IPS-11a (cell line): ENCODE results near the gene KCTD14.
"Not testable (repeated sequence)": the region's sequence is repeated elsewhere in the genome, so short reads cannot be mapped to it uniquely, and the experiment has no call there.

ENCODE experiments used
- H3K4me3 ChIP-seq: one replicate; pipeline ENCODE4 v1.5.1; 2013; ENCODE audit warnings: low read depth, low read length, control low read depth

Gene KCTD14, protein sequence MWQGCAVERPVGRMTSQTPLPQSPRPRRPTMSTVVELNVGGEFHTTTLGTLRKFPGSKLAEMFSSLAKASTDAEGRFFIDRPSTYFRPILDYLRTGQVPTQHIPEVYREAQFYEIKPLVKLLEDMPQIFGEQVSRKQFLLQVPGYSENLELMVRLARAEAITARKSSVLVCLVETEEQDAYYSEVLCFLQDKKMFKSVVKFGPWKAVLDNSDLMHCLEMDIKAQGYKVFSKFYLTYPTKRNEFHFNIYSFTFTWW

DNA sequence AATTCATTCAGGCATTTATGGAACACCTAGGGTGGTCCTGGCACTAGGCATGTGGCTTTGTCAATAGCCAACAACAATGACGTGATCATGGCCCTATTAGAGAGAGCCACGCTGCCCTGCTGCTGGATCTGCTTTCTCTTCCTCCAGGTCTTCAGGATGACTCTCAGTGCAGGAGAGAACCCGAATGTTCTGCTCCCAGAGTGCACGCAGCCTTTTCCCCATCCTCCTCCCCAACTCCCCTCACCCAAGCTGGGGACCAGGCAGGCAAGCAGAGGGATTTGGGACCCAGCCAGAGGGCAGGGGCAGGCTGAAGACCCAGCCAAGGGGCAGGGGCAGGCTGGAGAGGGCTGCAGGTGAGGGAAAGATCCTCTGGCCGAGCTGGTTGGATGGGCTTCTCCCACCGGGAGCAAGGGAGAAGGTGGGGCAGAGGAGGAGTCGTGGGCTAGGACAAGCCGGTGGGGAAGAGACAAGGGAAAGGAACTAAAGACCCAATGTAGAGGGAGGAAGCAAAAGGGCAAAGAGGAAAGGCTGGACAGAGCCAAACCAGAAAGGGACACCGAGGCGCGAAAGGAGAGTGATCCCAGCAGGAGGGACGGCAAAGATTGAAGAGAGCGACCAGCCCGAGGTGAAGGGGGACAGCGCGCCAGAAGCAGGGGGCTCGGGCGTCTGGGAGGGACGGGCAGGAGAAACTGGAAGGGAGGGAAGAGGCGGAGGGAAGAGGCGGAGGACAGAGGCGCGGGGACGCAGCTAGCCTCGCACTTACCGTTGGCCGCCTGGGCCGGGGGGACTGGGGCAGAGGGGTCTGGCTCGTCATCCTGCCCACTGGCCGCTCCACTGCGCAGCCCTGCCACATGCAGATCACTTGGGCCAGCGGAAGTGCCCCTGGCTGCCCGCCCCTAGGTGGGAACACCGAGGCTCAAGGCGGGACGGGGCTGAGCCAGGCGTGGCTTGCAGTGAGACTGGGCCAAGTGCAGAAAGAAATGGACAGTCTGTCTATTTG is at the start of gene KCTD14:
KCTD14 (minus strand) TSS at position 880 of the 1,000 bp plus-strand sequence; CDS start at position 853, 27 bp downstream.
- H3K4me3 ChIP-seq: peak within 1 kb of the TSS; percentile 39

DNA sequence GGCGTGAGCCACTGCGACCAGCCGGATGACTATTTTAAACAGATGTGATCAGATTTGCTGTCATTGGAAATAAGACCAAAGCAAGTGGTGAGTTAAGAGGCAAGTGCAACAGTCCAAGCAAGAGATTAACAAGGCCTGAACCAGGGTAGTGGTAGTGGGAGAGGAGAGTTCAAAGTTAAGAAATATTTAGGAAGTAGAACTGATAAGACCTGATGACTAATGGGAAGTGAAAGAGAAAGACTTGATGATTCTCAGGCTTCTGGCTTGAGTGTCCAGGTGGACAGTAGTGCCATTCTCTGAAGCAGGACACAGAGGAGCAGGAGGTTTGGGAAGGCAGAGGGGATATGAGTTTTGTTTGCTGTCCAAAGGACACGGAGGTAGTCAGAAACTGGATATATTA is 49.4 kb upstream of the KCTD14 start:
- no peak overlapping the region for H3K4me3 ChIP-seq

DNA sequence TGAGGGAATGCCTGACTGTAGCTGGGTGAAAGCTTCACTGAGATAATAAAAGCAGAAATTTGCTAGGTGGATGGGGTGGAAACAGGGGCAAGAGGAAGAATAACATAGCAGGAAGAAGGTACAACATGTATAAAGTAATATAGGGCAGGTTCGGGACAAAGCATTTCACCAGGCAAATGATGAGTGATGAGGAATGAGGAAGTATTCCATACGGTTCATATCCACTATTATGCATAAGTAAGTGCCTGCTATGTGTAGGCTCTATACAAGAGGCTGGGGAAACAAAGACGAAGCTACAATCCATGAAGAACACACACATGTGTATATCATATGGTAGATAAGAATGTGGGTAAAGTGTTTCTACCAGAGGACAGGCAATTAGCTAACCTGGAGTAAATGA is 48.6 kb upstream of the KCTD14 start:
- H3K4me3 ChIP-seq: no peak overlapping the region

DNA sequence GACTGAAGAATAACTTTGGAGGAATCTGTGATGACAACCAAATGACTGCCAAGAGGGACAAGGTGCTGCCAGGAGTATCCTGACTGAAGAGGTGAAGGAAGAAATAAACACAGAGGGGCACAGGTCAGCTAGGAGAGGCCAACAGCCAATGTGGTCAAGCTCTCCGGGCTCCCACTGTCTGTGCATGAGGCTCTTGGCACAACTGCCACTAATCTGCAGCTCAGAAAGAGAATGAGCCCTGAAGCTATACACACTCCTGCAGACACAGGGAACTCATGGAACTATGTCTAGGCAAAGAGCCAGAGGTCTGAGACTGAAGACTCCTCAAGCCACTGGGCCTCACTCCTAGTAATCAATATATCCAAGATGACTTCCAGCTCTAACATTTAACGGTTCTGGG is 47.5 kb upstream of the KCTD14 start:
- H3K4me3 ChIP-seq: no peak overlapping the region

DNA sequence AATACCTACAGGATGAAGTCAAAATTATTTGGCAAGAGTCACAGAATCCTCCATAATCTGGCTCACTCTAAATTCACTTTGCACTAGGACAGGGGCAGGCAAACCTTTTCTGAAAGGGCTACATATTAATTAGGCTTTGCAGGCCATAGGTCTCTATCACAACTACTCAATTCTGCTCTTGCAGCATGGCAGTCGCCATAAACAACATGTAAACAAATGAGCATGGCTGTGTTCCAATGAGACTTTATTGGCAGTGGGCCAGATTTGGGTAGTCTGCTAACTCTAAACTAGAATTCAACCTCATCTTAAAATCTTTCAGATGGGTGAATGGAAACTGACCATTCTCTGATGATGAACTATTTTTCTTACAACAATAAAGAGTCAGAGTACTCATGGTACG is 46.4 kb upstream of the KCTD14 start:
- no peak overlapping the region for H3K4me3 ChIP-seq

DNA sequence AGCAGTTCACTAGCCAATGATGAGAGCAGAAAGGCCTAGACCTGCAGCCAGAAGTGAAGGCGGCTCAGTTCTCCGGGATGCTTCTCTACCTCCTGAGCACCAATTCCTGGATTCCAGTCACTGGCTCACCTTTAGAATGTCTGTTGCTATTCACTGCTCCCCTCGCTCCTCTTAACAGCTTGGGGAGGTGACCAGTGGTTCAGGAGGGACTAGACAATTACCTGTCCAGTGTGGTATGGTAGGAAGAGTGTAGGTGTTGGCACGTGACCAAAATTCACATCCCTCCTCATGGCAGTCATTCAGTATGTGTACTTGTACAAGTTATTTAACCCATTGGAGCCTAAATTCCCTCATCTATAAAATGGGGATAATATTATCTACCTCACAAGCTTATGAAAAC is 44.6 kb upstream of the KCTD14 start:
- no peak overlapping the region for H3K4me3 ChIP-seq

DNA sequence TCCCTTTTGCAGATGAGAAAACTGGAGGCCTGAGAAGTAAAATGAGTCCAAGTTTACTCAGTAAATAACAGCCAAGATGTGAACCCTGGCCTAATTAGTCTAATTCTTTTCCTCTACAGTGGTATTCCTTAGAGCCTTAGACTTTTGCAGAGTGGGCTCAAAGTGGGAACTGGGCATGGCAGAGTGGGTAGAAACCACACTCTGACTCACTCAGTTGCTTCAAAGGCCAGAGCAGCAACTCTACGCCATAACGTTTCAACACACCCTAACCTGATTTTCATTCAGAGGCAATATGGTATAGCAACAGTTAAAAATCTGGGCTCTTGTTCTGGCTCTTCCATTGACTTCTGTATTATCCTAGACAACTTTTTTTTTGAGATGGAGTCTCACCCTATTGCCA is 43.4 kb upstream of the KCTD14 start:
- no peak overlapping the region for H3K4me3 ChIP-seq

DNA sequence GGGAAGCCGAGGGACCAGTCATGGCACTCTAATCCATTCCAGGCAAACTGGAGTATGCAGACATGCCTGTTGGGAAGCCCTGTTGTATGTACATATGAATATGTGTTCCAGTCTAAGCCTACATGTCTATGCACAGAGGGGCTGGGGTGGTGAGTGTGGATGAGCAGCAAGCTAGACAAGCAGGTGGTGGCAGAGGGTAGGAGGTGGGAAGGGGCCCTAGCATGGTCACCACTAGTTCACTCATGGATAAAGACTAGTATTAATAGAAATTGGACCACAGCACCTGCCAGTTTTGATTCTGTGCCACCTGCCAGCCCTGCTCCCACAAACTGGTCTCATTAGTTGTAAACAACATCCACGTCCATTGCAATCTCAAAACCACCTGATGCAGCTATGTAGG is 42.1 kb upstream of the KCTD14 start:
- no peak overlapping the region for H3K4me3 ChIP-seq

DNA sequence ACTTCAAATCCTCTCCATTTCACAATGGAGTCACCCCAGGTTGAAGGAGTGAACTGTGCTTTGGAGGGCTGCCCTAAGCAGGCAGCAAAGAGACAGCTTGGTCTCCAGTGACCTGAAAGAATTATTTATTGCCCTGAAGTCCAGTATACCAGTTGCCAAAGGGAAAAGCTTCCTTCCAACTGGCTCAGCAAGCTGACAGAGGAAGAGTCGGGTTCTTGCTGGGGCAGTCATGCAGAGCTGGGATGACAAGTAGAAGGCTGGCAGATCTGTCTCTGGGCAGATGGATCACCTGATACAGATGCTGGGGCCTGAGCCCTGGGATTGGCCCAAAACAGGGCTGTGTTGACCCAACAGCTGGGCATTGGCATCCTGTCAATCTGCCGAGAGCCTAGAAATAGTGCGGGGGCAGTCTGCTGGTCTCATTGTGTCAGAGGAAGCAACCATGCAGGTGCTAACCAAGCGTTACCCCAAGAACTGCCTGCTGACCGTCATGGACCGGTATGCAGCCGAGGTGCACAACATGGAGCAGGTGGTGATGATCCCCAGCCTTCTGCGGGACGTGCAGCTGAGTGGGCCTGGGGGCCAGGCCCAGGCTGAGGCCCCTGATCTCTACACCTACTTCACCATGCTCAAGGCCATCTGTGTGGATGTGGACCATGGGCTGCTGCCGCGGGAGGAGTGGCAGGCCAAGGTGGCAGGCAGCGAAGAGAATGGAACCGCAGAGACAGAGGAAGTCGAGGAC is 40.5 kb upstream of the KCTD14 start, which contains the start of gene THRSP:
THRSP (plus strand) TSS at position 422 of the 742 bp plus-strand sequence; CDS start at position 443, 21 bp downstream.
- H3K4me3 ChIP-seq: no peak within 1 kb of the TSS

DNA sequence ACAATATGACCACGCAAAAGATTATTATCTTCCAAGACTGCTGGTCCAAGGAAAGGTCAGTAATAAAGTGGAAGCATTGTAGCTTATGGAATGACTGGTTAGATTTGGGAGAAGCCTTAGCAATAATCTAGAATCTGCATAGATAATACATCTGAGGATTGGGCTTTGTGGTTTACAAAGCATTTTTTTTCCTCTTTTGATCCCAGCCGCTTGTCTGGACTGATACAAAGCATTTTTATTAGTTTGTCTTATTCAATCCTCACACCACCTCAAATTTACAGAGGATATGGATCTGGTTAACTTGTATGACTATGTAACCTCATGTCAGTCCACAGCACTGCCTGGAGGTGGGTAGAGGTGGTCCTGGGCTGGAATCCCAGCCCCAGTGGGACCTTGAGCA is 39.6 kb upstream of the KCTD14 start:
- H3K4me3 ChIP-seq: no peak overlapping the region

DNA sequence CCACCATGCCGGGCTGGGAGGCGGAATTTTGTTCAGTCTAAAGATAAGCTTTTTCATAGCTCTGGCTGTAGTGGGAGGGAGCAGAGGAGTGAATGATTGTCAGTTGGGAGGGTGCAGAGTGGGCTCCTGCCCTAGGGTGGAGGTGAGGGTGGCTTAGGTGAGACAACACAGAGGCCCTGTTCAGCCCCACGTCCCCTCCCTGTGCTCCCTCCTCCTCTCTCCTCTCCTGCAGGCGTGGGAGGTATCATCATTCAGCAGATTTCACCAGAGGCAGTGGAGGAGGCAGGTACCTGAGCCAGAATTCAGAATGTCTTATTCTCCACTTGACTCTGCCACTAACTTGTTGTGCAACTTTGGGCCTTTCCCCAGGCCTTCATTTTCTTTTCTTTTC is 38.8 kb upstream of the KCTD14 start:
- H3K4me3 ChIP-seq: no peak overlapping the region

DNA sequence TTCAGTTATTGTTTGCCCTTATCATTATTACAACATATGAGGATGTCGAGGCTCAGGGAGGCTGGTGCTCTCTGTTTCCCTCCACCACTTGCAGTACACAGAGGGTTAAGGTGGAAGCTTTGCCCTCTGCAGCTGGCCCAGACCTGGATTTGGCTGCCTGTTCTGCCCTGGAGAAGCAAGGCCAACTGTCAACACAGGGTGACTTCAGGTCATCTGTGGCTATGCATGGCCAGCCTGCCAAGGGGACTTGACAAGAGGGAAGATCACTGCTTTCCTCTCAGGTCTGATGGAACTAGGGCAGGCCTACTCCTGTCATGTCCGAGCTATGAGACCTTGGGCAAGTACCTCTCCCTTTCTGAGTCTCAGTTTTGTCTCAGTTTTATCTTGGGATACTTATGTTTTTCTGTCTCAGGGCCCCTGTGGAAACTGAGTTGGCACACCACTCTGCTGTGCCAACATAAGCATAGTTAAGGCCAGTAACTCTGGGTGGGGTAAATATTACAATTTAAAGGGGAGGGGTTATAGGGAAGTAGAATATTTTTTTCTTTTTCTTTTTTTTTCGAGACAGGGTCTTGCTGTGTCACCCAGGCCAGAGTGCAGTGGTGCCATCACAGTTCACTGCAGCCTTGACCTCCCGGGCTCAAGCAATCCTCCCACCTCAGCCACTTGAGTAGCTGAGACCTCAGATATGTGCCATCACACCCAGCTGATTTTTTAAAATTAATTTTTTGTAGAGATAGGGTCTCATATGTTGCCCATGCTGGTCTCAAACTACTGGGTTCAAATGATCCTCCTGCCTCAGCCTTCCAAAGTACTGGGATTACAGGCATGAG is 38.2 kb upstream of the KCTD14 start:
- H3K4me3 ChIP-seq: no peak overlapping the region

DNA sequence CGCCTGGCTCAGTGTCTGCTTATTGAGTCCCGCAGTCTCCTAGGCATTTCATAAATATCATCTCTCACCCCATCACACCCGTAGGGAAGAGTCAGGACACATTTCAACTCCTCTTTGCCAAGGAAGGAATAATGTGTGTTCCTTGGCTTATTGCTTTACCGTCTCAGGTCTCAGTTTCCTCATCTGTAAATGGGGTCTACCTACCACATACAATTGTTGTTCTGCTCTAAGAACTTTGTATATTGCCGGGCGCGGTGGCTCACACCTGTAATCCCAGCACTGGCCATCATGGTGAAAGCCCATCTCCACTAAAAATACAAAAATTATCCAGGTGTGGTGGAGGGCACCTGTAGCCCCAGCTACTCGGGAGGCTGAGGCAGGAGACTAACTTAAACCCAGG is 37.5 kb upstream of the KCTD14 start:
- no peak overlapping the region for H3K4me3 ChIP-seq

DNA sequence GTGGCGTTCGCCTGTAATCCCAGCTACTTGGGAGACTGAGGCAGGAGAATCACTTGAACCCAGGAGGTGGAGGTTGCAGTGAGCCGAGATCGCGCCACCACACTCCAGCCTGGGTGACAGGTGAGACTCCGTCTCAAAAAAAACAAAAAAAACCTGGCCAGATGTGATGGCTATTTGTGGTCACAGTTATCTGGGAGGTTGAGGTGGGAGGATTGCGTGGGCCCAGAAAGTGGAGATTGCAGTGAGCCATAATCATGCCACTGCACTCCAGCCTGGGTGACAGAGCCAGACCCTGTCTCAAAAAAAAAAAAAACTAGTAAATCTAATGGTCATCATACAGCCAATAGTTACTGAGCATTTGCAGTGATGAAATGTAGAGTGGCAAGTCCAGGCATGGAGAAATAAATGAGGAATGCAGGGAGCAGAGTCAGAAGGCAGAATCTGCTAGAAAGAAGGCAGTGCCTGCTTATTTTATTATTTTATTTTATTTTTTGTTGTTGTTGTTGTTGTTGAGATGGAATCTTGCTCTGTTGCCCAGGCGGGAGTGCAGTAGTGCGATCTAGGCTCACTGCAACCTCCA is 36.8 kb upstream of the KCTD14 start:
- not testable (repeated sequence) for H3K4me3 ChIP-seq

DNA sequence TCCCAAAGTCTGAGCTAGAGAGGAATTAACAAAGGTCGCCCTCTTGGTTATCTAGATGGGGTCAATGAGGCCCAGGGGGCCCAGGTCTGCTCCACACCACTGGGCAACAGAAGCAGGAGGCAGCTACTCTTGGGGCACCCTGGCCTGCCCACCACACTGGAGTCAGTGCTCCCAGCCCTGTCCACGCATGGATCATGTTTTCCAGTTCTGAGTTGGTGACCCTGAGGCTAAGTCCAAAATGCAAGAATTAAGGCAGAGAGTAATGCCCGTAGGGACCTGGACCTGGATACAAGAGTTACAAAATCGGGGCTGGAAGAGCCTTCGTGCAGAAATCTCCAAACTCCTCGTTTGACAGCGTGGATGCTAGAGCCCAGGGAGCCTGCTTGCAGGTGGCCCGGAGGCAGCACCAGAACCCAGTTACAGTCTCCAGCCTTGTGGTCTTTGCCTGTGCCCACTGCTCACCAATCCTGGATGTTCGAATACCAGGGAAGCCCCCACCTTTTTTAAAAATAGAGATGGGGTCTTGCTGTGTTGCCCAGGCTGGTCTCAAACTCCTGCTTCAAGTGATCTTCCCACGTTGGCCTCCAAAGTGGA is 34.5 kb upstream of the KCTD14 start:
- no peak overlapping the region for H3K4me3 ChIP-seq

DNA sequence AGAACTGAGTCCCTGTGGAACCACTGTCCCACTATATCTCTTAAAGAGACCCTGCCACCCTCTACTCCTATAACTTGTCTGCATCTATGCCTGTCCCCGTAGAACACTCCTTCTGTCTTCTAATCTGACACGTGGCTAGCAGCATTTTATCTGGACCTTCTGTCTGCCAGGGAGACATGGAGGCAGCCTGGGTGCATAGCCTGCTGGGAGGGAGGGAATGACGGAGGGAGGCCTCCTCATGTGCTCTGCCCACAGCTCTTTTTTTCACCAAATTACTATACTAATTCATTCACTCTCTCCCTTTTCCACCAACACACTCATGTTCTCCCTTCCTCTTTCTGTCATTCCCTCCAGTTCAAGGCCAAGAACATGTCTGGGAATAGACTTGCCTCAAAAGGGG is 33.0 kb upstream of the KCTD14 start:
- H3K4me3 ChIP-seq: no peak overlapping the region

DNA sequence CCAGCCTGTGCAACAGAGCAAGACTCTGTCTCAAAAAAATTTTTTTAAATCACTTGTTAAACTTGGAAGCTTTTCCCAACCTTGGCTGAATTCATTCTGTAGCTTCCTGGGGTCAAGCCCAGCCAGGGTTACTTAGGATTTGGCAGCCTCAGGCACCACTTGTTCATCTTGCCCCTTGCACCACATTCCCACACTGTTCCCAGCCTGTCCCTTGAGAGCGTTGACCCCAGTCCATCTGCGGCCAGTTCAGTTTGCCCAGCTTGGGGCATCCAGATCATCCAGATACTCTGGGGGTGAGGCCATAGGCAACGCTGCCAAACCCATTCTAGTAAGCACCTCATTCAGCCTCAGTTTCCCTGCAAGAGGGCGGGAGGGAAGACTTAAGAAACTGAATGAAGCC is 31.9 kb upstream of the KCTD14 start:
- H3K4me3 ChIP-seq: no peak overlapping the region

DNA sequence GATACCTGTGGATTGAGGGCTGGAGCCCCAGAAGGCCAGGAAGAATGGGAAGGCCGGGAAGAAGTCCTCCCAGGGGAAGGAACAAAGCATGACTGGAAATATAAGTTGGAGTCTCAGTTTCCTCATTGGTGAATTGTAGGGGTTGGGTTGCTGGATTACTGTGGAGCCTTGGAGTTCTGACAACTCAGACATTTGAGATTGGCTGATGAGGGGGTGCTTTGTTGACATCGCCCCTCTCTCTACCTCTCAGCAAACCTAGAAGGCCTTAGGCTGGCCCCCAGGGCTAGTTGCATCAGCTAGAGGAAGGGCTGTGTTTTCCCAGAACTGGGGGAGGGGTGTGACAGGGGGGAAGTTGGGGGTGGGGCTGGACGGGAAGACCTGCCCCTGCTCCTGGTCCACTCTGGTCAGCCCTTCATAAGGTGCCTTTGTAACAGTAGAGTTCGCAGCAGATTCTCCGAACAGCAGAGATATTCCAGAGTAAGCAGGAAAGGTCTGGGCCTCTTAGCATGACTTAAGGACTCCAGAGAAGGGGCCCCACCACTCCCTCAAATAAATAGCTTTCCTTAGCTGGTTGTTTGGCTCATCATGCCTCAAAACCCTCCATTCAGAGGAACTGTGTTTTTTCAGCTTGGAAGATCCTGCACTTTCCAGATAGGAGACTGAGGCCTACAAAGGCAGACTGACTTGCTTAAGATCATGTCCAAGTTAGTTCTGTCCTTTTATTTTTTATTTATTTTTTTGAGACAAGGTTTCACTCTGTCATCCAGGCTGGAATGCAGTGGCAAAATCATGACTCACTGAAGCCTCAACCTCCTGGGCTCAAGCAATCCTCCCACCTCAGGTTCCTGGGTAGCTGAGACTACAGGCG is 28.1 kb upstream of the KCTD14 start:
- no peak overlapping the region for H3K4me3 ChIP-seq

DNA sequence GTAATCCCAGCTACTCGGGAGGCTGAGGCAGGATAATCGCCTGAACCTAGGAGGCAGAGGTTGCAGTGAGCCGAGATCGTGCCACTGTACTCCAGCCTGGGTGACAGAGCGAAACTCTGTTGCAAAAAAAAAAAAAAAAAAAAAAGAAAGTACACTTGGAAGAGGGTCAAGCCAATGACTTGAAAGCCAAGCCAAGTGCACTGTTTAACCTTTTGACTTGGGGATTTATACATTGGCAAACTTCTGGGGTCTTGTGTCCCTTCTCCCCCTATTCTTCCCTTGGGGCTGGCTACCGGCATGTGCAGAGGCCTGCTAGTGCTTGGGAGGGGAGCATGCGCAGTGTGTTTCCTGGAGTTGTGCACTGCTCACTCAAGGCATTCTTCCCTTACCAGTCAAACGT is 26.3 kb upstream of the KCTD14 start:
- no peak overlapping the region for H3K4me3 ChIP-seq
